Right lobe of liver (tissue), 4 donors: ENCODE data around the gene NELFB.

ENCODE experiments used
- CTCF ChIP-seq, 4 donors: fragments of 200-600 bp in 3 of 4; fragments of 450-650 bp in 1 of 4; IDR thresholded peaks; one replicate each; pipeline versions ENCODE4 v1.5.1 to v1.8.0; 2016 to 2022; ENCODE audit warnings: antibody characterized with exemption in 4 of 4, mild to moderate bottlenecking in 2 of 4
- POLR2A ChIP-seq: fragments of 450-650 bp; IDR thresholded peaks from one replicate; pipeline ENCODE4 v1.6.1; 2017; ENCODE audit warnings: antibody characterized with exemption, mild to moderate bottlenecking
- donor health status: DM: no; HTN: no; CAD: no.
- donor health status: DM: no; HTN: no; CAD: no.
- donor health status: DM: no; HTN: yes; CAD: no.

GRCh38 chr9:137256856-137257255, 1.7 kb downstream of the NELFB start:
- no peak for TF ChIP-seq POLR2A
- TF ChIP-seq CTCF (IDR thresholded peaks at IDR 0.05): no peak
